ENCODE measurements around the gene CLCN2. TPM values are rescaled to one million over a fixed set of nuclear protein-coding genes. Genes with fewer than 3 reads are reported as not detected.

Gene CLCN2
- total RNA-seq, 1 donor from 2014 or later: 4.8 TPM

DNA sequence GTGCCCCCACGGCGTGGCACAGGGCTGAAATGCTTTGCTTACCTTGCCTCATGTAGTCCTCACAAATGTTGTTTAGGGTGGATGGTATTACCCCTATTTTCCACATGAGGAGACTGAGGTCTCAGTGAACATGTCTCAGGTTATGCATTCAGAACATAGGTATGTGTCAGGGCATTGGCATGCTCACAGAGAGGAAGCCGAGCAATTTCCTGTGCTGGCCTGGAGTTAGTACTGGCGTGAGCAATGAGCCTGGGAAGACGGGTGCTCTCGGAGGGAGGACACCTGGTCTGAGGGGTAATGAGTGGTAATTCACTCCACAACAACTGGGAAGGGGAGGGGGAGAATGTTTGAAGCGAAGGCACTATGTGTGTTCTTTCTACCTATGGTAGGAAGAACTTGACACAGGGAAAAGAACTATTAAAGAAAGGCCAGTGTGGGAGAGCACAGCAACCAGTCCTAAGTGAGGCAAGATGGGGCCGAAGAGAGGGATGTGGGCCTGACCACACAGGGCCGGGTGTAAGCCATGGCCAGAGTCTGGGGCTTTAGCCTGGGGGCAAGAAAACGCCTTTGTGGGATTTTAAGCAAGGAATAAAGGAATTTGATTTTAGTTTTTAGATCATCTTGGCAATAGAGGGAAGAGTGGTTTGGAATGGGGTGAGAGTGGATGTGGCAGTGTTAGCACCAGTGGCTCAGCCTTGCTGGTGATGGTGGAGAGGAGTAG lies 28.9 kb downstream of the CLCN2 start:
- ATAC-seq (no peak), DNase-seq (ENCODE audit: low spot score) (no peak)

DNA sequence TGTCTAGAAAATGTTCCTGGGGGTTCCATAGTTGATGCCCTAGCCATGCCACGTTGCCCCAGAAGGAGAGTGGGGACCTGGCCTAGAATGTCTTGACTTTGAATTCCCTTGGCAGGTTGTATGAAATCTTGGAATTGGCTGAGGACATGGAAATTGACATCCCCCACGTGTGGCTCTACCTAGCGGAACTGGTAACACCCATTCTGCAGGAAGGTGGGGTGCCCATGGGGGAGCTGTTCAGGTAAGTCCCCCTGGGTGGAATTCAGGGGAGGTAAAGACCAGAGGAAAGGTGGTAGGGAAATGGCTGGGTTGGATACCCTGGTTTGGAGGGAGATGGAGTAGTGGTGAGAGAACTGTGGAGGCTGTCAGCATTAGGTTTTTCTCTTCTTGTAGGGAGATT lies 32.9 kb downstream of the CLCN2 start:
- ATAC-seq (no peak), DNase-seq (ENCODE audit: low spot score) (no peak)

DNA sequence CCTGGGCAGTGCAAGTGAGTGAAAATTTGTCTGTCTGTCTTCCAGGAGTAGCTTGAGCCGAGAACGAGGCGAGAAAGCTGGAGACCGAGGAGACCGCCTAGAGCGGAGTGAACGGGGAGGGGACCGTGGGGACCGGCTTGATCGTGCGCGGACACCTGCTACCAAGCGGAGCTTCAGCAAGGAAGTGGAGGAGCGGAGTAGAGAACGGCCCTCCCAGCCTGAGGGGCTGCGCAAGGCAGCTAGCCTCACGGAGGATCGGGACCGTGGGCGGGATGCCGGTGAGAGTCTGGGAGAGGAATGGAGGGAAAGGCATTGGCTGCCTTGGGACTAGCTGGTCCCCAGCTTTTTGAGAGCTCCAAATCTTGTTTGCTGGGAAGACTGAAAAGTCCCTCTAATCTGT lies 34.2 kb downstream of the CLCN2 start:
- ATAC-seq (no peak), DNase-seq (ENCODE audit: low spot score) (no peak)

DNA sequence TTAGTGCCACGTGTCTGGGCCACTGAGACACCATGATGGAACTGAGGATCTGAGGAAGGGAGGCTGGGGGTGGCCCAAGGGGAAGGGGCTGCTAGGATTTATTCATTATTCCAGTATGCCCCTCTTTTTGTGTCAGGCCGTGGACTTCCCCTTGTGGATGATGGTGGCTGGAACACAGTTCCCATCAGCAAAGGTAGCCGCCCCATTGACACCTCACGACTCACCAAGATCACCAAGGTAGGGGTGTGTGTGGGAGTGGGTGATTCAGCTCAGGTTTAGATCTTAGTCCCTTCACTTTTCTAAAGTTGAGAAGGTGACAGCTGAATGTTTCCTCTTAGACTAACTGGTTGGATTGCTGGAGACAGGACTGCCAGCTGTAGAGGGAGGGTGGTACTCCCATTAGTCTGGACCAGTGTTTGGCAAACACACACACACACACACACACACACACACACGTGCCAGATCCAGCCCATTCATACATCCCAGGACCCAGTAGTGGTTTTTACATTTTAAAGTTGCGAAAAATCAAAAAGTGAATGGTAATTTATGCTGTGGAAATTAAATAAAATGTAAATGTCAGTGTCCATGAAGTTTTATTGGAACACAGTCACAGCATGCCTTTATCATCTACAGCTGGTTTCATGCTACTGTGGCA lies 35.6 kb downstream of the CLCN2 start:
- ATAC-seq: no peak
- no peak for DNase-seq (ENCODE audit: low spot score)

DNA sequence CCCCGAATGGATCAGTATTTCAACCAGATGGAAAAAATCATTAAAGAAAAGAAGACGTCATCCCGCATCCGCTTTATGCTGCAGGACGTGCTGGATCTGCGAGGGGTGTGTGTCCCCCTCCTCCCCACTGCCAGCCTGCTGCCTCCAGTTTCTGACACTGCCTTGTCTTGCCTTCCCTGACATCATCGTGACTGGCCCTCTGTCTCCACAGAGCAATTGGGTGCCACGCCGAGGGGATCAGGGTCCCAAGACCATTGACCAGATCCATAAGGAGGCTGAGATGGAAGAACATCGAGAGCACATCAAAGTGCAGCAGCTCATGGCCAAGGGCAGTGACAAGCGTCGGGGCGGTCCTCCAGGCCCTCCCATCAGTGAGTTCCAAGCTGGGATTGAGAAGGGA lies 36.1 kb downstream of the CLCN2 start:
- ATAC-seq (no peak), DNase-seq (ENCODE audit: low spot score) (no peak)

DNA sequence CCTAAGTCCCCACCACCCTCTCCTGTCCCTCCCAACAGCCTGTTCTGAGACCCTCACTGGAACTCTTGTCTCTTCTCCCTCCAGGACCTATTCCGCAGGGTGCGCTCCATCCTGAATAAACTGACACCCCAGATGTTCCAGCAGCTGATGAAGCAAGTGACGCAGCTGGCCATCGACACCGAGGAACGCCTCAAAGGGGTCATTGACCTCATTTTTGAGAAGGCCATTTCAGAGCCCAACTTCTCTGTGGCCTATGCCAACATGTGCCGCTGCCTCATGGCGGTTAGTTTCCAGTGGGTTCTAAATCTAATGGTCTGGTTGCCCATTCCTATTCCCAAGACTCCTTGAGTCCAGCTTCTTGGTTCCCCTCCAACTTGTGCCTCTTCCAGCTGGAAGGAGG lies 37.7 kb downstream of the CLCN2 start:
- ATAC-seq: no peak

DNA sequence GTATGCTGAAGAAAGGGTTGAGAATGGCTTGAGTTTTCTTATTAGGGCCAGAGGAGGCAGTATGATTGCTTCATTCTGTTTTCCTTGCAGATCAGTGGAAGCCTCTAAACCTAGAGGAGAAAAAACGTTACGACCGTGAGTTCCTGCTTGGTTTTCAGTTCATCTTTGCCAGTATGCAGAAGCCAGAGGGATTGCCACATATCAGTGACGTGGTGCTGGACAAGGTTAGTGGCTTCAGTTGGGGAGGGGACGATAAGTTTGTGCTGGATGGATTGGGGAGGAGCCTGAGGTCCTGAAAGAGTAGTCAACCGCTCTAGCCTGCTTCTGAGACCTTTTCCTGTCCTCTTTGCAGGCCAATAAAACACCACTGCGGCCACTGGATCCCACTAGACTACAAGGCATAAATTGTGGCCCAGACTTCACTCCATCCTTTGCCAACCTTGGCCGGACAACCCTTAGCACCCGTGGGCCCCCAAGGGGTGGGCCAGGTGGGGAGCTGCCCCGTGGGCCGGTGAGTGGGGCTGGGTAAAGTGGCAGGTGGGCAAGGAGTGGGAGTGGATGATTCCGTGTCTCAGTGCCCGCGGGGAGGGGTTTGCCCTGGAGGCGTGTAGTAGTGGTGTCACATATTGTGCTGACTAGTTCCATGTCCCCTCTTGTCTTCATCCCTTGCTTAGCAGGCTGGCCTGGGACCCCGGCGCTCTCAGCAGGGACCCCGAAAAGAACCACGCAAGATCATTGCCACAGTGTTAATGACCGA lies 38.5 kb downstream of the CLCN2 start:
- DNase-seq (ENCODE audit: low spot score) (peak; percentile 79), ATAC-seq (peak; percentile 54)

More for the DNA sequence above, 37.7 kb downstream of the CLCN2 start:
- DNase-seq (ENCODE audit: low spot score): no peak

DNA sequence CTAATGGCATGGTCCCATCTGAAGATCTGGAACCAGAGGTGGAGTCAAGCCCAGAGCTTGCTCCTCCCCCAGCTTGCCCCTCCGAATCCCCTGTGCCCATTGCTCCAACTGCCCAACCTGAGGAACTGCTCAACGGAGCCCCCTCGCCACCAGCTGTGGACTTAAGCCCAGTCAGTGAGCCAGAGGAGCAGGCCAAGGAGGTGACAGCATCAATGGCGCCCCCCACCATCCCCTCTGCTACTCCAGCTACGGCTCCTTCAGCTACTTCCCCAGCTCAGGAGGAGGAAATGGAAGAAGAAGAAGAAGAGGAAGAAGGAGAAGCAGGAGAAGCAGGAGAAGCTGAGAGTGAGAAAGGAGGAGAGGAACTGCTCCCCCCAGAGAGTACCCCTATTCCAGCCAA lies 39.7 kb downstream of the CLCN2 start:
- no peak for DNase-seq (ENCODE audit: low spot score)
- no peak for ATAC-seq

DNA sequence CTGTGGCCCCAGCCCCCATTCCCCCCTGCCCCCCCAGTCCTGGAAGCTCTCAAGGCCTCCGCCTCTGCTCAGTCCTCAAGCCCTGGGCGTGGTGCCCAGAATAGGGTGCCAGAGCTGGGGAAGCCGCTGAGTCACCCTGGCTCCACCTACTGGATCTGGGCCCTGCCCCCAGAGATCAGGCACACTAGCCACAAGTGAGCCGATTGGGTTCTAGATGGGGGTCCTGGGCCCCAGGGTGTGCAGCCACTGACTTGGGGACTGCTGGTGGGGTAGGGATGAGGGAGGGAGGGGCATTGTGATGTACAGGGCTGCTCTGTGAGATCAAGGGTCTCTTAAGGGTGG lies 41.3 kb downstream of the CLCN2 start:
- ATAC-seq: peak; percentile 74

DNA sequence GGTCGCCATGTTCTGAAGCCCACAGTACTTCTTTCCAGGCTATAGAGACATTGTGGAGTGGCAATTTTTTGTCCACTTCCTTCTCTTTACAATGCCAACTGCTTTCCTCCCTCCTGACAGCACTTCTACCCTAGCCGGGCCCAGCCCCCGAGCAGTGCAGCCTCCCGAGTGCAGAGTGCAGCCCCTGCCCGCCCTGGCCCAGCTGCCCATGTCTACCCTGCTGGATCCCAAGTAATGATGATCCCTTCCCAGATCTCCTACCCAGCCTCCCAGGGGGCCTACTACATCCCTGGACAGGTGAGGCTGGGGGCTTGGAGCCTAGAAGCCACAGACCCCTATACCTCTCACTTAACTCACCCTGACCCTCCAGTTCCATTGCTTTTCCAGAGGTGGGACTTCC lies 44.2 kb downstream of the CLCN2 start:
- DNase-seq (ENCODE audit: low spot score) (no peak), ATAC-seq (no peak)

More for the DNA sequence above, 41.3 kb downstream of the CLCN2 start:
- DNase-seq (ENCODE audit: low spot score): peak; percentile 98

DNA sequence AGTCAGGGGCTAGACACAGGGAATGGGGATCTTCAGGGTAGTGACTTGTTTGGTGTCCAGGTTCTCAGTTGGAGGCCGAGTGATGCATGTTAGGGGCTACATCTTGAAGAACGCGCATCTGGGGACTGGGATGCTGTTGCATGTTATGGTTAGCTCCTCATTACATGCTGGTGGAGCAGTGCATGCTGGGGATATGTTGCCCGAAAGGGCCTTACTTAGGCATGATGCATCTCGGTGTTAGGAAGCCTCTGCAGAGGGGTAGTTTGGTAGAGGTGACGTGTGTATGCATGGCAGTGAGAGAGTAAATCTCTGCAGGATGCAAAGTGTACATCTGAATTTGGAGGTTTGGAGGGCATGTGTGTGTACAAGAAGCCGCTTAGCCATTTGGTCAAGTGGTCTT lies 44.6 kb downstream of the CLCN2 start:
- no peak for DNase-seq (ENCODE audit: low spot score)
- ATAC-seq: no peak

DNA sequence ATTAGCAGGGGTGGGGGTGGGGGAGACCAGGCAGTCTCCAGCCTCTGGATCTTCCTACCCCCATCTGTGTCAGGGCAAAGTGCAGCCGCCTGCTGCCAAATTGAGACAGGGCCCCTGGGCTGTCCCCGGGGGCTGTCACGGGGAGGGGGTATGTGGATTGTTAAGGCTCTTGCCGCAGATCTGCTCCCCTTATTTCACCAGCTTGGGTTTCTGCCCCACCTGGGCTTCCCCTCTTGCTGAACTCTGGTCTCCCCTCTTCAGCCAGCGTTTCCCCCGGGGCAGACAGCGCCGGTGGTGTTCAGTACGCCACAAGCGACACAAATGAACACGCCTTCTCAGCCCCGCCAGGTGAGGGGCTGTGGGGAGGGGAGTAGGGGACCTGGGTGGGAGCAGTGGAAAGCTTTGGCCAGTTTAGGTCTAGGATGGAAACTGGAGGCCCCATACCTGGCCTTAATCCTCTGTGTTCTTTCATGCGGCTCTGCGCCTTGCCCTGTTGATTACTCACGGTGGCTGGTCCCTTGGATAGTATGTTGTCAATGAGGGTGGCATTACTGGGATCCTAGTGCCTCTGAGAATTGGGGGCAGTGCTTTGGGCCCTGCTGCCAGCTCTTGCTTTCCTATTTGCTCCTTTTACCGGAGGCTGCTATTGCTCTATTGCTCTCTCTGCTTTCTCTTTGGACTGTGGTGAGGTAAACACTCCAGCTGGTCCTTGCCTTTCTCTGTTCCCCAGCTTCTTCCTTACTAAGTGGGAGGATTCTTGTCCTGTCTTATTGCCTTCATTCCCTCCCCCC lies 45.3 kb downstream of the CLCN2 start:
- peak; percentile 70 for DNase-seq (ENCODE audit: low spot score)
- ATAC-seq: peak; percentile 47

DNA sequence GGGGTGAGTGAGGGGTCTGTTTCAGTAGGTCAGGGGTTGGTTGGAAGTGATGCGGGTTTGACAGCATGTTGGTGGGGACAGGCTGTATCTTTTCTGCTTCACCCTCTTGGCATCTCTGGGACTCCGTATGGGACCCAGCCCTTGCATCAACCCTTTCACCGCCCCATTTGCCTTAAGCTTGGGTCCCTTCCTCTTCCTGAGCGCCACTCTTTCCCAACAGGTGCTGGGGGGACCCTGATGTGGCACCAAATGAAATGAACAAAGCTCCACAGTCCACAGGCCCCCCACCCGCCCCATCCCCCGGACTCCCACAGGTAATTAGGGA lies 45.9 kb downstream of the CLCN2 start:
- ATAC-seq: peak; percentile 1
- no peak for DNase-seq (ENCODE audit: low spot score)

DNA sequence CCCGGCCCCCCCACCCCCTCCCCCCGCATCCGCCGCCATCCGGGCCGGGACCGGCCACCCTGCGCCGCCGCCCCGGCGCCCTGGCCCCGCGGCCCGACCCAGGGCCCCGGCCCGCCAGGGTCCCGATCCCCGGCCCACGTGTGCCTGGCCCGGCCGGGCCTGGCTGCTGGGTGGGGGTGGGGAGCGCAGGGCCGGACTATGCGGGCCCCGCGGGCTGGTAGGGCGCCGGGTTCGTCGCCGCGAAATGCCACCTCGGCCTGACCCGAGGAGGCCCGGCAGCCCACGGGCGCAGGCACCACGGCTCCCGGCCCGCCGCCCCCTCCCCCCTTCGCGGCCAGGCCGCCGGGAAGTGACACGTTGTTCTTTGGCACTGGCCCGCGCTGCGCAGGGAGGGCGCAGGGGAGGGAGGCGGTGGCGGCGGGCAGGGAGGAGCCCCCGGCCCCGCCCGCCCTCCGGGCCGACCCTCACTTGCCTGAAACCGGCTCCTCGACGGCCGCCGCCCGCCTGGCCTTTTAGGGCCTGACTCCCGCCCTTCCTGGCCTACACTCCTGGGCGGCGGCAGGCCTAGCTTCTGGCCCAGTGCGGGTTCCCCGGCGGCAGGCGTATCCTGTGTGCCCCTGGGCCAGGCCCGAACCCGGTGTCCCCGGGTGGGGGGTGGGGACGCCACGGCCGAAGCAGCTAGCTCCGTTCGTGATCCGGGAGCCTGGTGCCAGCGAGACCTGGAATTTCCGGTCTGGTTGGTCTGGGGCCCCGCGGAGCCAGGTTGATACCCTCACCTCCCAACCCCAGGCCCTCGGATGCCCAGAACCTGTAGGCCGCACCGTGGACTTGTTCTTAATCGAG lies 46.5 kb downstream of the CLCN2 start:
- ATAC-seq (peak; percentile 72), DNase-seq (ENCODE audit: low spot score) (peak; percentile 91)

DNA sequence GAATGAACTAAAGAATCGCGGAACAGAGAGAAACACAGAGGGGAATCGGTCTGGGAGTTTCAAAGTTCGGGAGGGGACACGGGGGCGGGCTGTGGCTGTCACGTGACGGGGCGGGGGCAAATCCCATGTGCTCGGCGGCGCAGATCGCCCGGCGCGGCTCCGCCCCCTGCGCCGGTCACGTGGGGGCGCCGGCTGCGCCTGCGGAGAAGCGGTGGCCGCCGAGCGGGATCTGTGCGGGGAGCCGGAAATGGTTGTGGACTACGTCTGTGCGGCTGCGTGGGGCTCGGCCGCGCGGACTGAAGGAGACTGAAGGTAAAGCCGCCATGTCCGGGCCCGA lies 47.1 kb downstream of the CLCN2 start, which contains the start of gene EIF4G1:
Gene EIF4G1 (plus strand): TSS at position 244 of the 337 bp plus-strand sequence. CDS start 1,191 bp downstream, outside the sequence.
- DNase-seq (ENCODE audit: low spot score) (peak; percentile 96), ATAC-seq (peak; percentile 74)

DNA sequence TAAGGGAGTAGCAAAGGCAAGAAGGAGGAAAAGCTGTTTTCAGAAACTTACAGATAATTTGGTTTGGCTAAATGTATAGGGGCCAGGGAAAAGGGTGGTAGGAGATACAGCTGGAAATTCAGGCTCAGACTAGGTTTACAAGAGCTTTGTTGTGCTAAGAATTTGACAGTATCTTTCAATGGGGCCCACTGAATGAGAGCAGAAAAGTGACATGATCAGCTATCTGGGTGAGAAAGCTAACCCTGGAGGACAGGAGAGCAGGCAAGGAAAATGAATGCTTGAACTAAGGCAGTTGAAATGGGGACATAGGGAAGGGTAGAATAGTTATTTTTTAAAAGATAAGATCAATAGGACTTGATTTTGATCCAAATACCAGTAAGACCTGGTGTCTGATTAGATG lies 49.8 kb downstream of the CLCN2 start:
- DNase-seq (ENCODE audit: low spot score) (no peak), ATAC-seq (no peak)

DNA sequence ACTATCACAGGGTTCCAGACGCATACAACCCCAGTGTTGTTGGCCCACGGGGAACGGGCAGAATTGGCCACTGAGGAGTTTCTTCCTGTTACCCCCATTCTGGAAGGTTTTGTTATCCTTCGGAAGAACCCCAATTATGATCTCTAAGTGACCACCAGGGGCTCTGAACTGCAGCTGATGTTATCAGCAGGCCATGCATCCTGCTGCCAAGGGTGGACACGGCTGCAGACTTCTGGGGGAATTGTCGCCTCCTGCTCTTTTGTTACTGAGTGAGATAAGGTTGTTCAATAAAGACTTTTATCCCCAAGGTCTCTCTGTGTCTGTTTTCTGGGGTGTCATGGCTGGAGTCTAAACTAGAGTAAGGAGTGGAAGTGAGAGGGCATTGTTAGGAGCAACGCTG lies 52.7 kb downstream of the CLCN2 start:
- ATAC-seq (no peak), DNase-seq (ENCODE audit: low spot score) (no peak)

DNA sequence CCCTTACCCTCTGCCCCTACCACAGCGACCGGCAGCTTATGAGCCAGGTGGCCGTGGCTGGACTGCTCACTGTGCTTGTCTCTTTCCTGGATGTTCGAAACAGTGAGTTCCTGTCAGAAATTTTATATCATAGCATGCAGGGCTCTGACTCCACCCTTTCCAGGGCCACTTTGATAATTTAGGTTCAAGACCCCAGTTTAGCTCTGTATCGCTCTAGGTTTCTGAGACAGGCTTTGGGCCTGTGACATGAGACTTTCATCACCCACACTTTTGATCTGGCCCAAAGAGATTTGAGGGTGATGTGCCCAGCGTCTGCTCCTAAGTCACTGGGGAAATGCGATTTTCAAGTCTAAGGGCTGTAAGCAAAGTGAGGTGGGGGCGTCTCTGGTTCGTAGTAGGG lies 53.5 kb downstream of the CLCN2 start:
- no peak for ATAC-seq
- DNase-seq (ENCODE audit: low spot score): no peak

DNA sequence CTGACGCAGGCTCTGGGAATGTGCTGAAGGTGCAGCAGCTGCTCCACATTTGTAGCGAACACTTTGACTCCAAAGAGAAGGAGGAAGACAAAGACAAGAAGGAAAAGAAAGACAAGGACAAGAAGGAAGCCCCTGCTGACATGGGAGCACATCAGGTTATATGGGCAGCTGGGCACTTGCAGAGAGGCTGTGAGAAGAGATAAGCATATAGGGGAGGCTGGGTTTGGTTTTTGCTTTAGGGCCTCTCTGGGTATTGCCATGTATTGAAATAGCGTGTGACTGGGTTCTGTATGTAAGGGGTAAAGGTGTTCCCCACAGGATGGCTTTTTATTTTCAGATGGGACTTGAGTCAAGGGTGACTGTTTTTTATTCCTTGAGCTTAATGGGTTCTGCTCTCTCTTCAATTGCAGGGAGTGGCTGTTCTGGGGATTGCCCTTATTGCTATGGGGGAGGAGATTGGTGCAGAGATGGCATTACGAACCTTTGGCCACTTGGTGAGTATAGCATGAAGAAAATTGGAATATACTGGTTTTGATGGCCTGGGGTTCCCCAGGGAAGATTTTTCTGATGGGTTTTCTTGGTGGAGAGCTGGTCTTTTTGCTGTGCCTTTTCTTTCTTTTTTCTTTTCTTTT lies 54.9 kb downstream of the CLCN2 start:
- no peak for ATAC-seq

DNA sequence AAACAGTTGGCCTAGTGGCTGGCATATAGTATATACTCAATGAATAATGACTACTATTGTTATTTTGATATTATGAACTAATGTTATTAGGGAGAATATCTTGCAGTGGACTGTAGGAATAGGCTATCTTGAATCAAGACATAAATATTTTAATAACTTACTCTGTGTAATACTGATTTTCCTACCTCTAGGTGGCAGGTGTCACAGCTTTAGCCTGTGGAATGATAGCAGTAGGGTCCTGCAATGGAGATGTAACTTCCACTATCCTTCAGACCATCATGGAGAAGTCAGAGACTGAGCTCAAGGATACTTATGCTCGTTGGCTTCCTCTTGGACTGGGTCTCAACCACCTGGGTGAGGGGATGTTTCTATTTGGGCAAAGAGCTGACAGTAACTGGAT lies 55.8 kb downstream of the CLCN2 start:
- no peak for DNase-seq (ENCODE audit: low spot score)
- peak; percentile 62 for ATAC-seq

More for the DNA sequence above, 54.9 kb downstream of the CLCN2 start:
- DNase-seq (ENCODE audit: low spot score): no peak

Measured in left lobe of liver (tissue), 2 donors.